ENCODE data around the gene INAFM1. TPM values are rescaled to one million over a fixed set of nuclear protein-coding genes. Genes with fewer than 3 reads are reported as not detected.

Gene INAFM1
- total RNA-seq, 4 donors from 2014 or later: 7.2 to 17.2 (median 9.6) TPM

DNA sequence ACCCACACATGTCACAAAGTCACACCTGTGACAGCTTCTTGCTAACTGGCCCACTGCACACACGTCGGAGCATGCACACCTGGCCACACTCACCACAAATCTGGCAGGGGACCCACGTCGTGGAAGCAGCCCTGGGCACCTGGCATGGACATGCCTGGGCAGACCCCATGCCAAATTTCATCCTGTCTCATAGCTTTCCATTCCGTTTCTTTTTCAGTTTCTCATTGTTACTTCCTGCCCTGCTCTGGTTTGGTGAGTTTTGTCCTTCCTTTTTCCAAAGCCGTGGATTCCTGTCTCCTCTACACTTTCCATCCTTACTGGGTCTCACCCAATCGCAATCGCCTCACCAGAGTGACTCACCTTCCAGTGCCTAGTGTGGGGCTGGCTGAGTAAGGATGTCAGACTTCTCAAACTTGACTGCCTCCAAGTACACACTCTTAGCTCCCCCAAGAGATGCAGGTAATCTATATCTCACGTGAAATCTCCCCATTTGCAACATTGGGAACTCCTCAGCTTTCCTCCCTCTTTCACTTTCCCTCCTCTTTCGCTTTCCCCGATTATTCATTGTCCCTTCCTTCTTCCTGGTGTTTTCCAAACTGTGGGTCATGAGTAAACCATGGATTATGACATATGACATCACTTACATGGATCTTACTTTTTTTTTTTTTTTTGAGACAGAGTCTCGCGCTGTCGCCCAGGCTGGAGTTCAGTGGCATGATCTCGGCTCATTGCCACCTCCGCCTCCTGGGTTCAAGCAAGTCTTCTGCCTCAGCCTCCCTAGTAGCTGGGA lies 42.1 kb upstream of the INAFM1 start:
- in situ Hi-C loops (cut with MboI; ENCODE audit: low pct_ligation_motif_present in 1 of 4, low pct_unique_long_range_greater_than_20kb in 1 of 4, low sequenced_read_pairs in 3 of 4): no loop called here

DNA sequence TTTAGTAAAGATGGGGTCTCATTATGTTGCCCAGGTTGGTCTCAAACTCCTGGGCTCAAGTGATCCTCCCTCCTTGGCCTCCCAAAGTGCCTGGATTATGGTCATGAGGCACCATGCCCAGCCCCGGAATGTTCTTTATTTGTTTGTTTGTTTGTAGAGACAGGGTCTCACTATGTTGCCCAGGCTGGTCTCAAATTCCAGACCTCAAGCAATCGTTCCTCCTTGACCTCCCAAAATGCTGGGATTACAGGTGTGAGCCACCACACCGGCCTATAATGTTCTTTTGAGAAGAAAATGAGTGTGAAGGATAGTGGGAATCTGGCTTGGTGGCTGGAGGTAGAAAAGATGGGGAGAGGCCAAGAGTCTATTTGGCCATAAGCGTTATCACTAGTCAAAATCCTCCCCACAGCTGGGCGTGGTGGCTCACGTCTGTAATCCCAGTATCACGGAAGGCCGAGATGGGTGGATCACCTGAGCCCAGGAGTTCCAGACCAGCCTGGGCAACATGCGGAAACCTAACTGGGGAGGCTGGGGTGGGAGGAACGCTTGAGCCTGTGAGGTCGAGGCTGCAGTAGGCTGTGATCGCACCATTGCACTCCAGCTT lies 38.5 kb upstream of the INAFM1 start:
- Histone ChIP-seq H3K36me3 (no peaks in the 10 kb centered on the region), H3K9me3 (no peaks in the 10 kb centered on the region), H3K27me3 (peaks cover 23% of the 10 kb centered on the region), H3K4me3 (no peak overlapping the region), H3K27ac (no peak overlapping the region), H3K4me1 (peaks cover 0 to 35% (median 29%) of the 10 kb centered on the region in 4 donors)
- TF ChIP-seq POLR2AphosphoS5 (IDR thresholded peaks at IDR 0.05): no peak
- TF ChIP-seq EP300 (IDR thresholded peaks at IDR 0.05; ENCODE audit: low read depth): no peak
- TF ChIP-seq, protein P1, sequence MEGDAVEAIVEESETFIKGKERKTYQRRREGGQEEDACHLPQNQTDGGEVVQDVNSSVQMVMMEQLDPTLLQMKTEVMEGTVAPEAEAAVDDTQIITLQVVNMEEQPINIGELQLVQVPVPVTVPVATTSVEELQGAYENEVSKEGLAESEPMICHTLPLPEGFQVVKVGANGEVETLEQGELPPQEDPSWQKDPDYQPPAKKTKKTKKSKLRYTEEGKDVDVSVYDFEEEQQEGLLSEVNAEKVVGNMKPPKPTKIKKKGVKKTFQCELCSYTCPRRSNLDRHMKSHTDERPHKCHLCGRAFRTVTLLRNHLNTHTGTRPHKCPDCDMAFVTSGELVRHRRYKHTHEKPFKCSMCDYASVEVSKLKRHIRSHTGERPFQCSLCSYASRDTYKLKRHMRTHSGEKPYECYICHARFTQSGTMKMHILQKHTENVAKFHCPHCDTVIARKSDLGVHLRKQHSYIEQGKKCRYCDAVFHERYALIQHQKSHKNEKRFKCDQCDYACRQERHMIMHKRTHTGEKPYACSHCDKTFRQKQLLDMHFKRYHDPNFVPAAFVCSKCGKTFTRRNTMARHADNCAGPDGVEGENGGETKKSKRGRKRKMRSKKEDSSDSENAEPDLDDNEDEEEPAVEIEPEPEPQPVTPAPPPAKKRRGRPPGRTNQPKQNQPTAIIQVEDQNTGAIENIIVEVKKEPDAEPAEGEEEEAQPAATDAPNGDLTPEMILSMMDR (IDR thresholded peaks at IDR 0.05): no peak
- no peak for TF ChIP-seq POLR2A (IDR thresholded peaks at IDR 0.05)
- 79% methylated on average over 12 of the region's 12 CpGs; no CpG with 5 or more reads in 1 of the 2 donors for WGBS, 2 donors (ENCODE audit: low coverage in 1 of 2)
- DNase-seq: no peak
- intact Hi-C loops (cut with DNase I; ENCODE audit: low total_unique reads) (no loop called here), in situ Hi-C loops (cut with MboI; ENCODE audit: low pct_ligation_motif_present in 1 of 4, low pct_unique_long_range_greater_than_20kb in 1 of 4, low sequenced_read_pairs in 3 of 4) (no loop called here)

More for the DNA sequence above, 42.1 kb upstream of the INAFM1 start:
- DNase-seq: peak; percentile 46
- H3K4me3 ChIP-seq: peak overlapping the region in 3 of 4 donors; percentile 83 to 98 (median 96)
- no peaks in the 10 kb centered on the region for H3K9me3 ChIP-seq
- WGBS, 2 donors (ENCODE audit: low coverage in 1 of 2): 15 to 31% methylated on average over 7 to 16 of the region's 16 CpGs
- peaks cover under 1 to 43% (median 25%) of the 10 kb centered on the region in 4 donors for H3K4me1 ChIP-seq
- H3K27ac ChIP-seq: peak overlapping the region; percentile 97 to 100 (median 99)
- intact Hi-C loops (cut with DNase I; ENCODE audit: low total_unique reads): no loop called here
- no peaks in the 10 kb centered on the region for H3K27me3 ChIP-seq
- TF ChIP-seq, protein P1 (IDR thresholded peaks at IDR 0.05): no peak
- TF ChIP-seq POLR2A (IDR thresholded peaks at IDR 0.05) (peak; percentile 87), POLR2AphosphoS5 (IDR thresholded peaks at IDR 0.05) (peak; percentile 69 to 83 (median 82))
- H3K36me3 ChIP-seq: no peaks in the 10 kb centered on the region

DNA sequence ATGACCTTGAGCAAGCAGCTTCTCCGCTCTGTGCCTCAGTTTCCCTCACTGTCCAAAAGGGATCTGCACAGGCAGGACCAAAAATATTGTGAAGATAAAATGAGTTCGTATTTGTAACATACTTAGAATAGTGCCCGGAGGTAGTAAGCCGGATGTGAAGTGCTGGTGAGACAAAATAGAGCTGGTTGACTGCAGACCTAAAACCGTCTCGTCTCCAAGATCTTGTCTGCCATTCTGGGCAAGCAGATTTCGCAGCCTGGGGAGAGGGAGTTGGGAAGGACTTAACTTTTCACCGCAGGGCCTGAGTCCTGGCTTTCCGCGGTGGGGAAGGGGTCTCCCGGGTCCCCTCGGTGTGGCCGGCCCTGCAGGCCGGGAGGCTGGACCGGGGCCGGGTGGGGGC lies 35.5 kb upstream of the INAFM1 start:
- Histone ChIP-seq H3K27me3 (peaks cover 23% of the 10 kb centered on the region), H3K4me1 (peaks cover 8 to 39% (median 32%) of the 10 kb centered on the region in 4 donors), H3K4me3 (peak overlapping the region in 3 of 4 donors; percentile 4 to 27 (median 25)), H3K9me3 (no peaks in the 10 kb centered on the region), H3K27ac (peak overlapping the region in 1 of 4 donors; percentile 4), H3K36me3 (no peaks in the 10 kb centered on the region)
- no peak for DNase-seq
- in situ Hi-C loops (cut with MboI; ENCODE audit: low pct_ligation_motif_present in 1 of 4, low pct_unique_long_range_greater_than_20kb in 1 of 4, low sequenced_read_pairs in 3 of 4): no loop called here
- TF ChIP-seq, protein P1 (IDR thresholded peaks at IDR 0.05): no peak
- TF ChIP-seq POLR2A (IDR thresholded peaks at IDR 0.05) (no peak), EP300 (IDR thresholded peaks at IDR 0.05; ENCODE audit: low read depth) (no peak), POLR2AphosphoS5 (IDR thresholded peaks at IDR 0.05) (no peak)
- intact Hi-C loops (cut with DNase I; ENCODE audit: low total_unique reads): no loop called here
- WGBS, 2 donors (ENCODE audit: low coverage in 1 of 2): 17 to 40% methylated on average over 2 to 13 of the region's 16 CpGs

DNA sequence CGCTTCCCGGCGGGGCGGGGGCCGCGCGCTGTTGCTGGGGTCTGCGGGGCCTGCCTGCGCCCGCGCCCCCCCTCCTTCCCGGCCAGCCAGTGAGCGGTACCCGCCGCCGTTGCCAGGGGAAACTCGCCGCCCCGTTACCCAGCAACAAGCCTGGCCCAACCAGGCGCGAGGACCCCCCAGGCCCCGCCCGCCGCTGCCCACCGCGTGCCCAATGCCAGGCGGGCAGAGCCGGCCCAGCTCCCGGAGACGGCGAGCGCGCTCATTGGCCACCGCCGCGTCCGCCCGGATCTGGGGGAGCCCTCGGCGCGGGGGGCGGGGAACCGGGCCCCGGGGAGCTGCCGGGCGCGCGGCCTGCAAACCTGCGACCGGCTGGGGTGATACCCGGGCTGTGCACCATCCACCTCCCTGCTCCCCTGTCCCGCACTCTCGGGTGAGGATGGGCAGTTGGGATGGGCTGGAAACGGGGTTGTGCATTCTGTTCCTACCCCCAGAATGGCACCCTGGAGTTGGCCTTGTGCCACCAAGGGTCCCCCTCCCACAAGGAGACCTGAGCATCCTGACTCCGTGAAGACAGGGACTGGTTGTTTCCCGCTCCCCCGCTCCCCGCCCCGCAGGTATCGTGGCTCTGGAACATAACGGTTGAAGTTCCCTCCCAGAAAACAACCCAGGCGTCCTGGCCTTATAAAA lies 34.9 kb upstream of the INAFM1 start:
- Histone ChIP-seq H3K27ac (peak overlapping the region in 1 of 4 donors; percentile 4), H3K9me3 (no peaks in the 10 kb centered on the region), H3K27me3 (peaks cover 23% of the 10 kb centered on the region), H3K36me3 (no peaks in the 10 kb centered on the region), H3K4me3 (peak overlapping the region in 3 of 4 donors; percentile 4 to 27 (median 25)), H3K4me1 (peaks cover 8 to 44% (median 37%) of the 10 kb centered on the region in 4 donors)
- DNase-seq: peak; percentile 59
- in situ Hi-C loops (cut with MboI; ENCODE audit: low pct_ligation_motif_present in 1 of 4, low pct_unique_long_range_greater_than_20kb in 1 of 4, low sequenced_read_pairs in 3 of 4): loop anchor here in 2 of 4 donors (10.0 kb wide), 2 partner anchors 85 to 95 kb away; no protein-coding TSS in a partner anchor
- TF ChIP-seq, protein P1 (IDR thresholded peaks at IDR 0.05): no peak
- WGBS, 2 donors (ENCODE audit: low coverage in 1 of 2): 5% methylated on average over 18 of the region's 62 CpGs; no CpG with 5 or more reads in 1 of the 2 donors
- intact Hi-C loops (cut with DNase I; ENCODE audit: low total_unique reads): no loop called here

Data from transverse colon (tissue), 4 donors.